Astrocyte (in vitro differentiated cells and primary cell): ENCODE results near the gene TMEM178B. TPM values are rescaled to one million over a fixed set of nuclear protein-coding genes. Genes with fewer than 3 reads are reported as not detected.

Experiments used
- DNase-seq: peaks from one replicate; pipeline ENCODE4 v3.0.0-alpha.2; 2010; ENCODE audit warnings: low read depth
- FAIRE-seq: peaks from 2 replicates; lab custom pipeline; 2011; peaks lifted over from hg19 to GRCh38; lab: Jason Lieb, UNC
- H2AFZ ChIP-seq: 2 replicates; pipeline ENCODE4 v1.6.0; 2012; ENCODE audit warnings: low read depth, low read length, inconsistent platforms
- H3K27ac ChIP-seq: 2 replicates; pipeline ENCODE4 v1.5.1; 2011; ENCODE audit warnings: low read depth, low read length, inconsistent platforms
- H3K27me3 ChIP-seq: 2 replicates; pipeline ENCODE4 v1.6.0; 2011; ENCODE audit warnings: low read length, inconsistent platforms; ENCODE audit not compliant: insufficient read depth
- H3K36me3 ChIP-seq: 2 replicates; pipeline ENCODE4 v1.5.1; 2011; ENCODE audit warnings: low read length, inconsistent platforms; ENCODE audit not compliant: insufficient read depth
- H3K4me1 ChIP-seq: 2 replicates; pipeline ENCODE4 v1.5.1; 2011; ENCODE audit warnings: low read length, inconsistent platforms; ENCODE audit not compliant: insufficient read depth
- H3K4me2 ChIP-seq: 2 replicates; pipeline ENCODE4 v1.6.0; 2012; ENCODE audit warnings: low read length, inconsistent platforms
- H3K4me3 ChIP-seq: 2 replicates; pipeline ENCODE4 v1.5.1; 2011; ENCODE audit warnings: low read depth, mild to moderate bottlenecking, low read length, inconsistent platforms; ENCODE audit not compliant: insufficient read depth
- H3K79me2 ChIP-seq: 2 replicates; pipeline ENCODE4 v1.6.0; 2012; ENCODE audit warnings: mild to moderate bottlenecking, low read length, inconsistent platforms; ENCODE audit not compliant: insufficient read depth
- H3K9ac ChIP-seq: 2 replicates; pipeline ENCODE4 v1.6.0; 2012; ENCODE audit warnings: mild to moderate bottlenecking, low read length, inconsistent platforms
- H3K9me3 ChIP-seq: 2 replicates; pipeline ENCODE4 v1.5.1; 2012; ENCODE audit warnings: low read depth, mild to moderate bottlenecking, low read length, inconsistent platforms; ENCODE audit not compliant: insufficient read depth
- H4K20me1 ChIP-seq: 2 replicates; pipeline ENCODE4 v1.6.0; 2012; ENCODE audit warnings: low read length, inconsistent platforms; ENCODE audit not compliant: insufficient read depth
- H3K27ac Mint-ChIP-seq: one replicate; pipeline ENCODE4 v1.8.0; 2021; ENCODE audit warnings: mild to moderate bottlenecking, mixed read lengths; ENCODE audit not compliant: unreplicated experiment
- H3K27me3 Mint-ChIP-seq: one replicate; pipeline ENCODE4 v1.8.0; 2021; ENCODE audit warnings: low read depth, mixed read lengths; ENCODE audit not compliant: unreplicated experiment
- H3K36me3 Mint-ChIP-seq: one replicate; pipeline ENCODE4 v1.8.0; 2021; ENCODE audit warnings: low read depth, mixed read lengths; ENCODE audit not compliant: unreplicated experiment
- H3K4me1 Mint-ChIP-seq: one replicate; pipeline ENCODE4 v1.8.0; 2021; ENCODE audit warnings: low read depth, mixed read lengths; ENCODE audit not compliant: unreplicated experiment
- H3K4me3 Mint-ChIP-seq: one replicate; pipeline ENCODE4 v1.8.0; 2021; ENCODE audit warnings: mild to moderate bottlenecking, moderate library complexity, mixed read lengths; ENCODE audit not compliant: unreplicated experiment
- H3K9me3 Mint-ChIP-seq: one replicate; pipeline ENCODE4 v1.8.0; 2021; ENCODE audit warnings: mild to moderate bottlenecking, mixed read lengths; ENCODE audit not compliant: unreplicated experiment
- EZH2 ChIP-seq: IDR thresholded peaks from 2 replicates; pipeline ENCODE4 v1.6.1; 2012; ENCODE audit warnings: mild to moderate bottlenecking, low read length, inconsistent platforms; ENCODE audit not compliant: insufficient read depth
- total RNA-seq: library from RNA; stranded (reverse); gene quantifications from 2 replicates; pipeline ENCODE4 v1.2.1, GENCODE V29; 2021
- TF ChIP-seq, protein P1 (sequence below): IDR thresholded peaks from 2 replicates; pipeline ENCODE4 v1.5.1; 2011; ENCODE audit warnings: low read depth, mild to moderate bottlenecking, inconsistent platforms, low read length, moderate library complexity; ENCODE audit not compliant: insufficient read depth

The TMEM178B gene
- total RNA-seq, 1 donor from 2014 or later, result 3.9 TPM

- Histone ChIP-seq H3K27ac (no peak overlapping the region), H3K4me2 (no peak overlapping the region), H3K9ac (no peak overlapping the region), H2AFZ (no peak overlapping the region), H3K27me3 (no peaks in the 10 kb centered on the region), H4K20me1 (no peaks in the 10 kb centered on the region), H3K9me3 (no peaks in the 10 kb centered on the region), H3K4me3 (no peak overlapping the region), H3K79me2 (no peaks in the 10 kb centered on the region), H3K4me1 (no peaks in the 10 kb centered on the region), H3K36me3 (no peaks in the 10 kb centered on the region)
- Mint-ChIP-seq H3K4me1 (no peaks in the 10 kb centered on the region), H3K9me3 (no peaks in the 10 kb centered on the region), H3K27me3 (peaks cover 23% of the 10 kb centered on the region), H3K27ac (no peak overlapping the region), H3K4me3 (no peak overlapping the region), H3K36me3 (no peaks in the 10 kb centered on the region)
- DNase-seq, result no peak
- TF ChIP-seq, protein P1, sequence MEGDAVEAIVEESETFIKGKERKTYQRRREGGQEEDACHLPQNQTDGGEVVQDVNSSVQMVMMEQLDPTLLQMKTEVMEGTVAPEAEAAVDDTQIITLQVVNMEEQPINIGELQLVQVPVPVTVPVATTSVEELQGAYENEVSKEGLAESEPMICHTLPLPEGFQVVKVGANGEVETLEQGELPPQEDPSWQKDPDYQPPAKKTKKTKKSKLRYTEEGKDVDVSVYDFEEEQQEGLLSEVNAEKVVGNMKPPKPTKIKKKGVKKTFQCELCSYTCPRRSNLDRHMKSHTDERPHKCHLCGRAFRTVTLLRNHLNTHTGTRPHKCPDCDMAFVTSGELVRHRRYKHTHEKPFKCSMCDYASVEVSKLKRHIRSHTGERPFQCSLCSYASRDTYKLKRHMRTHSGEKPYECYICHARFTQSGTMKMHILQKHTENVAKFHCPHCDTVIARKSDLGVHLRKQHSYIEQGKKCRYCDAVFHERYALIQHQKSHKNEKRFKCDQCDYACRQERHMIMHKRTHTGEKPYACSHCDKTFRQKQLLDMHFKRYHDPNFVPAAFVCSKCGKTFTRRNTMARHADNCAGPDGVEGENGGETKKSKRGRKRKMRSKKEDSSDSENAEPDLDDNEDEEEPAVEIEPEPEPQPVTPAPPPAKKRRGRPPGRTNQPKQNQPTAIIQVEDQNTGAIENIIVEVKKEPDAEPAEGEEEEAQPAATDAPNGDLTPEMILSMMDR, result no peak
- TF ChIP-seq EZH2, result no peak
- FAIRE-seq, result no peak
These were observed 217.1 kb downstream of the TMEM178B start for GRCh38 chr7:141290973-141291372.

- peaks cover 23% of the 10 kb centered on the region for H3K27me3 Mint-ChIP-seq
- Histone ChIP-seq H3K9me3 (no peaks in the 10 kb centered on the region), H3K36me3 (no peaks in the 10 kb centered on the region), H3K27me3 (no peaks in the 10 kb centered on the region), H4K20me1 (no peaks in the 10 kb centered on the region), H3K79me2 (no peaks in the 10 kb centered on the region), H3K4me1 (no peaks in the 10 kb centered on the region), H3K27ac (no peak overlapping the region), H3K4me3 (no peak overlapping the region), H2AFZ (no peak overlapping the region), H3K4me2 (no peak overlapping the region), H3K9ac (no peak overlapping the region)
- DNase-seq, result no peak
- no peak overlapping the region for H3K4me3 Mint-ChIP-seq
- H3K36me3 Mint-ChIP-seq, result no peaks in the 10 kb centered on the region
- TF ChIP-seq EZH2, result no peak
- TF ChIP-seq, protein P1, result no peak
- H3K27ac Mint-ChIP-seq, result no peak overlapping the region
- H3K9me3 Mint-ChIP-seq, result no peaks in the 10 kb centered on the region
- no peaks in the 10 kb centered on the region for H3K4me1 Mint-ChIP-seq
- FAIRE-seq, result no peak
These were observed 217.7 kb downstream of the TMEM178B start for GRCh38 chr7:141291541-141291940.

GRCh38 chr7:141294143-141294829, 220.4 kb downstream of the TMEM178B start:
- Histone ChIP-seq H3K27ac (no peak overlapping the region), H3K4me3 (no peak overlapping the region), H3K9ac (no peak overlapping the region), H3K36me3 (no peaks in the 10 kb centered on the region), H3K4me1 (no peaks in the 10 kb centered on the region), H4K20me1 (no peaks in the 10 kb centered on the region), H2AFZ (no peak overlapping the region), H3K79me2 (no peaks in the 10 kb centered on the region), H3K4me2 (no peak overlapping the region), H3K27me3 (no peaks in the 10 kb centered on the region), H3K9me3 (no peaks in the 10 kb centered on the region)
- no peak for FAIRE-seq
- Mint-ChIP-seq H3K4me1 (no peaks in the 10 kb centered on the region), H3K27ac (no peak overlapping the region), H3K4me3 (no peak overlapping the region), H3K9me3 (peaks cover 2% of the 10 kb centered on the region), H3K27me3 (peaks cover 13% of the 10 kb centered on the region), H3K36me3 (no peaks in the 10 kb centered on the region)
- no peak for DNase-seq
- TF ChIP-seq EZH2, result no peak
- TF ChIP-seq, protein P1, result no peak
